ENCODE data around the gene DOK6. TPM values are rescaled to one million over a fixed set of nuclear protein-coding genes. Genes with fewer than 3 reads are reported as not detected.
A peak's percentile ranks its signal among the peaks of the same experiment; 100 is the strongest.
"Not testable (repeated sequence)": the region's sequence is repeated elsewhere in the genome, so short reads cannot be mapped to it uniquely, and the experiment has no call there.

DOK6 gene
- 10 to 100 TPM in 1 of 2 donors, 1 to 10 TPM in 1; 9.0 to 11.2 TPM for total RNA-seq
- long read RNA-seq = 0 reads

DNA sequence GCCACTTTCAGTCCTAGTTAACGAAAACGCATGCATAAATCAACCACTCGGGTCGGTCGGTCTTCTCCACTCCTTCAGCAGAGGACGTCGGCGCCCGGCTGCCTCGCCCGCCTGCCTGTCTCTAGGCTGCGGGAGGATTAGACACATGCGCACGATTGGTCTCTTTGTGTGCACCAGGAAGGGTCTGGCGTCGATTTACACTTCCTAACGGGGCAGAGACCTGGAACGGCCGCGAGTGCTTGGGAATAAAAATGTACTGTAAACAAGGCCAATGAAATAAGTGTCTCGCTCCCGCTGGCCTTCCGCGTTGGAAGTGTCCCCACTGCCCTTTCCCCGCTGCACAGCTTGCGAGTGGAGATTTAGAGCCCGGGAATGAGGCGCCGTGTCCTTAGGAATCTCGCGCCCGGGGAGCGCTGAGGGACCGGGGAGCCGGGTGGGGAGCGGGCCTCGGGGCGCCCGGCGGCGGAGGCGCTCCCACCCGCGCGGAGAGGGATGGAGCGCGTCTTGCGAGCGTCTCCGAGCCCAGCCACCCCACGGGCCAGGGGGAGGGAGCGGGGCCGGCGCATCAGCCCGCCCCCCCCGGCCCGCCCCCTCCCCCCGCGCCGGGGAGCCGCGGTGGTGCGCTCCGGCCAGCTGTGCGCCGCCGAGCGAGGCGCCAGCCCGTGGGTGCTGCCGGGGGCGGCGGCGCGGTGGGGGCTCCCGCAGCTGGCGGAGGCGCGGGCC, at the start of gene DOK6:
DOK6 (plus strand) TSS at position 636 of the 723 bp plus-strand sequence.
- DNase-seq (peak; percentile 71), ATAC-seq (peak; percentile 84 to 93)
- intact Hi-C loops (cut with DNase I) = no loop called here

GRCh38 chr18:69353023-69353422, 47.7 kb upstream of the DOK6 start:
- DNase-seq (no peak), ATAC-seq (no peak)
- intact Hi-C loops (cut with DNase I) = no loop called here

DNA sequence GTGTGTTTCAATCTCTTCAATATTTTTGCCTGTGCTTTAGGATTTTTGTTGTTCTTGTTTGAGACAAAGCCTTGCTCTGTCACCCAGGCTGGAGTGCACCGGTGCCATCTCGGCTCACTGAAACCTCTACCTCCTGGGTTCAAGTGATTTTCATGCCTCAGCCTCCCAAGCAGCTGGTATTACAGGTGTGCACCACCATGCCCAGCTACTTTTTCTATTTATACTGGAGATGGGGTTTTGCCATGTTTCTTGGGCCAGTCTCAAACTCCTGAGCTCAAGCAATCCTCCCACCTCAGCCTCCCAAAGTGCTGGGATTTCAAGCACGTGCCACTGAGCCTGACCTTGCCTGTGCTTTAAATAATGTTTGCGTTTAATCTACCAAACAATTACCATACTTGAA, 43.1 kb upstream of the DOK6 start:
- ATAC-seq (no peak), DNase-seq (no peak)
- intact Hi-C loops (cut with DNase I) = no loop called here

- DNase-seq (no peak), ATAC-seq (no peak)
- intact Hi-C loops (cut with DNase I) = no loop called here
Measured at GRCh38 chr18:69358212-69358895, 42.3 kb upstream of the DOK6 start.

GRCh38 chr18:69359768-69360167, 40.9 kb upstream of the DOK6 start:
- intact Hi-C loops (cut with DNase I); ATAC-seq: not testable (repeated sequence)

DNA sequence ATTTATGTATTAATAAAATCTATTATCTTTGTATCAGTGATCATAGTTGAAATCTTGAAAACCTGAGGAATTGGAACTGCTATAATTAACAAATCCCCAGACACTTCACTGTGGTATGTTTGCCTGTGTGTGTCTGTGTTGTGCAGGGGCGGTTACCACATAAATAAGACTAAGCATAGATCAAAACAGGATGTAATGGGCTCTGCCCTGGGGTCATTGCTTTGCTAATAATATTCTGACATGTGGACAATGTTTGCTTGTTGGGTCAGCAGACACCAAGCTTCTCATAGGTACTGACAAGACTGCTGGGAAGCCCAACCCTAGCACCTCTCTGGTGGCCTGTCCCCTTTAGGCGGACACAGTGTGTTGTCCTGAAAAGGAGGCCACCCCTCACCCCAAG, 35.8 kb upstream of the DOK6 start:
- intact Hi-C loops (cut with DNase I) = no loop called here
- no peak for ATAC-seq

More at GRCh38 chr18:69359768-69360167, 40.9 kb upstream of the DOK6 start:
- not testable (repeated sequence) for DNase-seq

GRCh38 chr18:69365658-69366057, 35.0 kb upstream of the DOK6 start:
- intact Hi-C loops (cut with DNase I) = no loop called here
- DNase-seq = no peak
- no peak for ATAC-seq

More for the DNA sequence above, 35.8 kb upstream of the DOK6 start:
- DNase-seq = no peak

DNA sequence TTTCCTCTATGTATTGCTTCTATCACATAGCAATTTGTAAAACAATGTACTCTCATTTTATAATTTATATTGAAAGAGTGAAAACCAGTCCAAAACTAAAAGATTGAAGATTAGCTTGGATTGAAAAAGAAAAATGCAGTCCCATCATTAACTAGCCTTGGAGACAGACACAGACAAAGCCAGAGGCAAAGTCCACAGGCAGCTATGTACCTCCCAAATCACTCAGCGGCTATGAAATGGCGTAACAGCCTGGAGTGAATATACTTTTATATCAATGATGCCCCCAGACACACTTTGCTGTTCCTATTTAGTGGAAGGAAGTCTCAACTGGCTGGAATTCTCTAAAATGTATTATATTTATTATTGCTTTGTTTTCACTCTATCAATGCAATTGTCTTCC, 33.6 kb upstream of the DOK6 start:
- ATAC-seq (no peak), DNase-seq (no peak)
- intact Hi-C loops (cut with DNase I) = no loop called here

DNA sequence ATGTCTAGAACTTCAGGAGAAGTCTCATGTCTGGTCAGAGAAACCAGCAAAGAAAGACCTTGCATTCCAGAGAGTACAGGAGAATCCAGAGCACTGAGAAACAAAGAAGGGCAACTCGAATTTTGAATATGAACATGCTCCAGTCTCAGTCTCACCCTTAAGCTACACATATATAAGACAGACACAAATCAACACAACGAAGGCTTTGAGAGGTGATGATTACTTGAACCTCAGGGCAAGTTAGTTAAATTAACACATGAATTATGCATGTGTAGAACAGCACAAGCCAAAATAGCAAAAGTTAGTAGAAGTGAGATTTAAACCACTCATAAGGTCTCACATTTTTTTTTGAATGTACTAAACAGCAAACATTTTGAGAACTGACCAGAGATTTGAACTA, 29.0 kb upstream of the DOK6 start:
- ATAC-seq (no peak), DNase-seq (no peak)
- intact Hi-C loops (cut with DNase I) = no loop called here

GRCh38 chr18:69380324-69380723, 20.4 kb upstream of the DOK6 start:
- intact Hi-C loops (cut with DNase I) = no loop called here
- DNase-seq (no peak), ATAC-seq (no peak)

DNA sequence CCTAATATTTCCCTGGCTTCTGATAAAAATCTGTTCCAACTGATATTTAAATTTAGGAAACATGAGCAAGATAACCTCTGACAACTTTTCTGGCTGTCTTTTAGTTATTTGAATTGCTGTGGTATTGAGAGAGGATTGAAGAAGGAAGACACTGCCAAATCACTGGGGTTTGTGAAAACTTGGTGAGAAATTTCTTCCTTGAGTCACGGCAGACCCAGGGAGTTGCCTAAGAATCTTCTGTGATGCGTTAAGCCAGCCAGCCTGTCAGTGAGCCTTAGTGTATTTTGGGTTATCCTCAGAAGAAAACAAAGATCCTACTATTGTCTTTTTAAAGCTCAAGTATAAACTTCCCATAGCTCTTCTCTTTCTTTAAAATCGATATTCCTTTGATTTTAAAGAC, 17.5 kb upstream of the DOK6 start:
- DNase-seq (no peak), ATAC-seq (no peak)
- intact Hi-C loops (cut with DNase I) = no loop called here

DNA sequence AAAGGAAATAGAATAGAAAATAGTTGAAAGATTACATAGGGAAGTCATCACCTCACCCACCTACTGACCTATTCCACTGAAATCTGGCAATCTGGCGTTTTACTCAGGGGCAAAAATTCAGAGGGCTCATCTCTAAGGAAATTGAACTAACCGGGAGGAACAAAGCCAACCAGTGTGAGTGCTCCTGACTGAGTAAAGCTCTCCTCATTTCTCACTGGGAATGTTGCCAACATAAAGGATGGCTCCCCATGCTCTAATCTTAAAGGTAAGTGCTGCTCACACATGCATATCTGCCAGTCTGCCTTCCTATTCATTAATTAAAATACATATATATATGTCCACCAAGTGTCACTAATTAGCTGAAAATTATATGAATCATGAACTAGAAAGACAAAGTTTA, 13.5 kb upstream of the DOK6 start:
- intact Hi-C loops (cut with DNase I) = no loop called here
- DNase-seq = no peak
- ATAC-seq = no peak

DNA sequence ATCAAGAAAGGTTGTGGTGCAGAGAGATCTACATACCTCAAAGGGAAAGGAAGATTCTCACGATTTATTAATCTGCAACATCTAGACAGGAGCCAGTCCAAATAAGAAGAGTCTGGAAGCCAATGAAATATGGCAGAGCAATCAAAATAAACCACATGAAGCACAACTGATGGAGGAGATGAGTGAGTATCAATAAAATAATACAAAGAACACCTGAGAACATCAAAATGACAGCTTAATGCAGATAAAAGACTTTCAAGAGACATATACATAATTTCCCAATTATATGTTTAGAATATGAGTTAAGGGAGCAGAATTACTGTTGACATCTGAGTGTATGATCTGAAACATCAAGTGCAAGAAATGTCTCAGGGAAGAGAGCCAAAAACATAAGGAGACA, 12.5 kb upstream of the DOK6 start:
- ATAC-seq (no peak), DNase-seq (no peak)
- intact Hi-C loops (cut with DNase I) = no loop called here

DNA sequence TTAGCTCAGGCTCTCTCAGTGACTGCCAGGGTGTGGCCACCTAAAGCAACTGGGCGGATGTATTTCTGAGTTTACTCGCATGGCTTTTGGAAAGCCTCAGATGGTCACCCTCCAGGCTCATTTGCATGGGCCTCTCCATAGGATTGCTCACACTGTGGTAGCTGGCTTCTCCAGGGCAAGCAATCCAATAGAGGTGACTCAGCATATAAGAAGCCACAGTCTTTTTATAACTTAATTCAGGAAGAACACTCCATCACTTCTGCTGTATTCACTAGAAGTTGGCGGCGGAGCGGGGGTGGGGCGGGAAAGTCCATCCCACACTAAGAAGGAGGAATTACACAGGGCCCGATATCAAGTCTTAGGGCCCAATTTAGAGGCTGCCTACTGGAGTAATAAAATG, 3.6 kb upstream of the DOK6 start:
- intact Hi-C loops (cut with DNase I) = no loop called here
- ATAC-seq (no peak), DNase-seq (no peak)

GRCh38 chr18:69399253-69399652, 1.4 kb upstream of the DOK6 start:
- DNase-seq = no peak
- no peak for ATAC-seq
- intact Hi-C loops (cut with DNase I) = no loop called here

- ATAC-seq (peak; percentile 22 to 24), DNase-seq (no peak)
- intact Hi-C loops (cut with DNase I) = no loop called here
Measured at GRCh38 chr18:69400976-69401225, 213 bp downstream of the DOK6 start.

GRCh38 chr18:69401226-69401971, 711 bp downstream of the DOK6 start:
- DNase-seq = peak; percentile 26
- intact Hi-C loops (cut with DNase I) = no loop called here

DNA sequence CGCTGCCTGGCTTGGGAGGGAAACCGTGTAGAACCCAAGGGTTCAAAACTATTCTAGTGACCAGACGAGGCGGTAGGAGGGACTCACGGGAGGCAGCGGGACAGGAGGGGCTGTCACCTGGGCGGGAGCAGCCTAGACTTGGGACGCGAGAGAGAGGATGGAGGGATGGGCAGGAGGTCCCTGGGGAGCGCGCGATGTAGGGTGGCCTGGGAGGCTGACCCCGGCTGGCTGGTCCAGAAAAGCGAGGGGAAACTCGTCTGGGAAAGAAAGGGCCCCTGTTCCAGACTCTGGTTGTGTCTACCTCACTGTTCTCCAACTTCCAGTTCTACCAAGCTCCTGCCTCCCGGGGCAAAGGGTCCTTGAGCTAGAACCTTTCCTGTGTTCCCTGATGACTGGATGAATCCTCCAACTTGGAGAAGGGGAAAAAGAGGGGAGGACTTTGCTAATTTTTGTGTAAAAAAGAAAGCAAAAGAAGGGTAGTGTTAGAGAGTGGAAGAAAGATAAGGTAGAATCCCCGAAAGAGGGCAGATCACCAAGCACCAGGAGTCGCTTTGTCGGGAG, 1.4 kb downstream of the DOK6 start:
- no peak for DNase-seq
- intact Hi-C loops (cut with DNase I) = no loop called here
- ATAC-seq = no peak

More at GRCh38 chr18:69401226-69401971, 711 bp downstream of the DOK6 start:
- peak; percentile 17 to 21 for ATAC-seq

DNA sequence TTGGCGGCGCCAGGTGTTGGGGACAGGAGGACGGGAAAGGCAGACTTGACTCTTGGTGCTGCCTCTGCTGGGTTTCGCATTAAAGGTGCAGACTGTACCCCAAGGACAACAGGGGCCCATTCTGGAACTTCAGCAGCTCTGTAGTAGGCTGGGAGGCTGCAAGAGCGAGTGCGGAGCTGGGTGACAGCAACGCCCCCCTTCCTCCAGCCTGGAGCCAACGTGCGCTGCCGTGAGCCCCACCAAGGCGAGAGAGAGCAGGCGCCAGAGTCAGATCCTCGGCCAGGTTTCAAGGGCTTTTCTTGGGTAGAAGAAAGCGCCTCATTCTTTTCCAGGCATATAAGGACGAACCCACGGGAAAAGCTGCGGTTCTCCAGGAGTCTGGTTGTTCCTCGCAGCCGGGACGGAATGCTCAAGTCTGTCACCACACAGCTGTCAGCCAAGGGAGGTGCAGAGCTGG, 1.9 kb downstream of the DOK6 start:
- intact Hi-C loops (cut with DNase I) = no loop called here
- ATAC-seq = peak in 1 of 2 donors; percentile 5
- no peak for DNase-seq

DNA sequence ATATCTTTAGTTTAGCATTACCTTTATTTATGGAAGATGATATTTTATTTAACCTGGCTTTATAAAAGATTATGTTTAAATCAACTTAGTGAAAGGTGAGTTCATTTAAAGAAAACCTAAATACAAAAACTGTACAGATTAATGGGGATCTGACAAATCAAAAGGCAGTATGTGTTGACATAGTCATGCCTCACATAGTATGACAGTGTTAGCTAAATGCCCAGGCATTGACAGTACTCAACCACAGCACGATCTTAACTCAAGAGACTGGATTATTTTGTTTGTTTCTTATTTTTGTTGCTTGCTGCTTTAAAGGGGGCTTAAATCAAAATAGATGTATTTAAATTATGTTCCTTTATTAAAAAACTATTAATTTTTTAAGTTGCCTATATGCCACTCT, 7.8 kb downstream of the DOK6 start:
- intact Hi-C loops (cut with DNase I) = no loop called here
- ATAC-seq = no peak

More for the DNA sequence above, 7.8 kb downstream of the DOK6 start:
- DNase-seq = no peak

Data from left cardiac atrium (tissue), 4 donors.